GM12892 (cell line): ENCODE measurements around the gene KMT2C.
A peak's percentile ranks its signal among the peaks of the same experiment; 100 is the strongest.

ENCODE experiments used
- POLR2A ChIP-seq: IDR thresholded peaks from 2 replicates; pipeline ENCODE4 v1.6.1; 2011; ENCODE audit warnings: low read depth, low read length, control low read depth
- TAF1 ChIP-seq: IDR thresholded peaks from 2 replicates; pipeline ENCODE4 v1.6.1; 2011; ENCODE audit warnings: low read depth, mild to moderate bottlenecking, control low read depth, low read length, borderline replicate concordance

GRCh38 chr7:152436111-152436930 is 518 bp upstream of the KMT2C start:
- TF ChIP-seq TAF1 = peak; percentile 37; the same call in 1 of the 2 replicates
- TF ChIP-seq POLR2A = peak; percentile 54; the same call in 1 of the 2 replicates
